Gastrocnemius medialis (tissue), 4 donors: ENCODE data around the gene CHST10. TPM values are rescaled to one million over a fixed set of nuclear protein-coding genes. Genes with fewer than 3 reads are reported as not detected.

Experiments used
- ATAC-seq, 2 donors: fragments of 150-250 bp; one replicate each; pipeline ENCODE4 v1.9.1; 2016
- DNase-seq, 2 donors: peaks; one replicate each; pipeline ENCODE4 v3.0.0-alpha.2; 2019
- H3K27ac ChIP-seq, 4 donors: fragments of 200-600 bp; sonication (generic); 1 replicate in 1 of 4; 2 replicates in 3 of 4; pipeline ENCODE4 v1.5.1; 2016 to 2018; ENCODE audit warnings: mild to moderate bottlenecking in 2 of 4, moderate library complexity in 1 of 4
- H3K27me3 ChIP-seq, 3 donors: fragments of 200-600 bp; sonication (generic) in 2 of 3; 1 replicate in 1 of 3; 2 replicates in 2 of 3; pipeline versions ENCODE4 v1.5.1 to v1.6.0; 2016 to 2019; ENCODE audit warnings: mild to moderate bottlenecking in 1 of 3, moderate library complexity in 1 of 3
- H3K36me3 ChIP-seq, 2 donors: fragments of 200-600 bp; sonication (generic) in 1 of 2; one replicate each; pipeline ENCODE4 v1.5.1; 2017 to 2018
- H3K4me1 ChIP-seq, 2 donors: fragments of 200-600 bp; sonication (generic) in 1 of 2; one replicate each; pipeline ENCODE4 v1.5.1; 2016 to 2017; ENCODE audit warnings: mild to moderate bottlenecking in 2 of 2
- H3K4me3 ChIP-seq, 4 donors: fragments of 200-600 bp; sonication (generic) in 3 of 4; 1 replicate in 1 of 4; 2 replicates in 3 of 4; pipeline ENCODE4 v1.5.1; 2016 to 2019; ENCODE audit warnings: mild to moderate bottlenecking in 2 of 4
- H3K9me3 ChIP-seq, 3 donors: fragments of 200-600 bp; sonication (generic) in 2 of 3; 1 replicate in 1 of 3; 2 replicates in 2 of 3; pipeline ENCODE4 v1.5.1; 2016 to 2019
- CTCF ChIP-seq, 5 experiments: fragments of 450-650 bp in 3 of 5; fragments of 200-600 bp in 2 of 5; sonication (generic) in 2 of 5; IDR thresholded peaks in 4 of 5; conservative IDR thresholded peaks in 1 of 5; 1 replicate in 4 of 5; 2 replicates in 1 of 5; pipeline ENCODE4 v1.5.1; 2016 to 2019; ENCODE audit warnings: antibody characterized with exemption in 5 of 5, mild to moderate bottlenecking in 3 of 5, moderate library complexity in 3 of 5
- POLR2A ChIP-seq, 2 donors: fragments of 450-650 bp; IDR thresholded peaks; one replicate each; pipeline ENCODE4 v1.6.1; 2017; ENCODE audit warnings: antibody characterized with exemption in 2 of 2, mild to moderate bottlenecking in 2 of 2, moderate library complexity in 2 of 2
- in situ Hi-C, 4 donors: fragments of 200-750 bp; cut with MboI; loops; one replicate each; pipeline versions ENCODE4 v1.15.0 to v1.8.0; 2017; ENCODE audit warnings: low sequenced_read_pairs in 4 of 4
- intact Hi-C: fragments of 100-400 bp; cut with DNase I; formaldehyde crosslinking; loops from one replicate; pipeline ENCODE4 v1.15.1; 2023; ENCODE audit warnings: low total_unique reads
- total RNA-seq, 4 donors: library from RNA; depleted of rRNA; stranded (reverse); fragments of >200 nt; gene quantifications; one replicate each; pipeline versions ENCODE4 v1.1.0 to v1.2.3, GENCODE V29; 2016

Gene CHST10
- total RNA-seq, 4 donors from 2014 or later, result 3.3 to 7.4 (median 5.5) TPM

DNA sequence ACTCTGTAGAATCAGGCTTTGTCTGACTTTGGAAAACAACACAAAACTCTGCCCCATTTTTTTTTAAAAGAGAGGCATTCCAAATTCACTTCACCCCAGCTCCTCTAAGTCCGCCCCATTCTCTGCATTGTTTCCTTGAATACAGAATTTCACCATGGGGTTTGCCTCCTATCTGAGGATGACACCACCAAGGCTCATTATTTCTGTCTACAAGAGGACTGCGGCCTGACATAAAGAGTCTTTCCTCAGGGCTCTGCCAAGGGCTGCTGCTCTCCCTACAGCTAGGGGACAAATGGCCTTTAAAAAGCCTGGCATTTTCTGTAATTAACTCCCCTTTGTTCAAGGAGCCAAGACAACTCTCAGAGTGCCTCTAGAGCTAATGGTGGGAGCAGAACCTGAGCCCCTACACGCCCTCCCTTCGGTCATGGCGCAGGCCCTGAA is 4.6 kb downstream of the CHST10 start:
- no peak for ATAC-seq
- Histone ChIP-seq H3K4me3 (no peak overlapping the region), H3K9me3 (no peaks in the 10 kb centered on the region), H3K27ac (no peak overlapping the region), H3K36me3 (no peaks in the 10 kb centered on the region), H3K4me1 (peaks cover 8 to 11% of the 10 kb centered on the region in 2 donors), H3K27me3 (no peaks in the 10 kb centered on the region)
- intact Hi-C loops (no loop called here), in situ Hi-C loops (no loop called here)
- no peak for DNase-seq
- TF ChIP-seq POLR2A (IDR thresholded peaks at IDR 0.05), result no peak
- no peak for TF ChIP-seq CTCF (IDR thresholded peaks at IDR 0.05 in 4 of 5, conservative IDR thresholded peaks at IDR 0.05 in 1 of 5)

GRCh38 chr2:100412466-100412865 is 5.0 kb downstream of the CHST10 start:
- in situ Hi-C loops, result no loop called here
- ATAC-seq (no peak), DNase-seq (no peak)
- Histone ChIP-seq H3K9me3 (no peaks in the 10 kb centered on the region), H3K27me3 (no peaks in the 10 kb centered on the region), H3K4me3 (no peak overlapping the region), H3K4me1 (peaks cover 8 to 11% of the 10 kb centered on the region in 2 donors), H3K27ac (no peak overlapping the region), H3K36me3 (no peaks in the 10 kb centered on the region)
- TF ChIP-seq CTCF (IDR thresholded peaks at IDR 0.05 in 4 of 5, conservative IDR thresholded peaks at IDR 0.05 in 1 of 5) (no peak), POLR2A (IDR thresholded peaks at IDR 0.05) (no peak)
- intact Hi-C loops, result no loop called here

GRCh38 chr2:100411841-100412292 is 5.6 kb downstream of the CHST10 start:
- Histone ChIP-seq H3K4me1 (peaks cover 11 to 14% of the 10 kb centered on the region in 2 donors), H3K4me3 (no peak overlapping the region), H3K9me3 (no peaks in the 10 kb centered on the region), H3K36me3 (no peaks in the 10 kb centered on the region), H3K27ac (no peak overlapping the region), H3K27me3 (no peaks in the 10 kb centered on the region)
- in situ Hi-C loops, result no loop called here
- intact Hi-C loops, result no loop called here
- DNase-seq, result no peak
- no peak for TF ChIP-seq CTCF (IDR thresholded peaks at IDR 0.05 in 4 of 5, conservative IDR thresholded peaks at IDR 0.05 in 1 of 5)
- TF ChIP-seq POLR2A (IDR thresholded peaks at IDR 0.05), result no peak
- ATAC-seq, result no peak

DNA sequence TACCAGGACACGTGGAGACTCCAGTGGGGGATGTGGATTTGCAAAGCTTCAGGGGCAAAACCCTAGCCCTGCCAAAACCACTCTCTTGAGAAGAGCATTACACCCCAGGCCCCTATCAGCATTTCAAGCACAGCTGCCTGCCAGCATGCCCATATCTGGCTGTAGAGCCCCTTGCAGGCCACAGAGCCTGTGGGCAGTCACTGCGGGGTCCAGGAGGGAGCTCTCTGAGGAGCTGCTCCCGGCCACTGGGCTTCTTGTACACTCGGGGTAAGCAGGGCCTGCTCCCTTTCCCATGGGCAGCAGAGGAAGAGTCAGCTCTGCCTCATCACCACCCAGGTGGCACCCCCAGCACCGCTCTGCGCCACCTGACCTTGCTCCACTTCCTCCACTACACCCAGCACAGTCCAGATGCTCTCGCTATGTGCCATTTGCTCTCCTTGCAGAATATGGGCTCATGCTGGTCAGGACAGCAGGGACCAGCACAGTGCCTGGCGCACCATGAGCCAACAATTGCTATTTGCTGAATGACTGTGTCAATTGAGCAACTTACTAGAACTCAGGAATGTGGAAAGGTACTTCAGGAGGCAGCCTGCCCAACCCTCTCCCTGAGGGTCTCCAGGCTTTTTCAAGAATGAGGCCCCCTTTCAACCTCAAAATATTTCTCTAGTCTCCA is 7.4 kb downstream of the CHST10 start:
- in situ Hi-C loops, result no loop called here
- intact Hi-C loops, result no loop called here
- H3K27ac ChIP-seq, result no peak overlapping the region
- DNase-seq (no peak), ATAC-seq (no peak)
- no peaks in the 10 kb centered on the region for H3K36me3 ChIP-seq
- no peaks in the 10 kb centered on the region for H3K9me3 ChIP-seq
- no peak overlapping the region for H3K4me3 ChIP-seq
- TF ChIP-seq CTCF (IDR thresholded peaks at IDR 0.05 in 4 of 5, conservative IDR thresholded peaks at IDR 0.05 in 1 of 5) (no peak), POLR2A (IDR thresholded peaks at IDR 0.05) (no peak)
- no peaks in the 10 kb centered on the region for H3K27me3 ChIP-seq
- H3K4me1 ChIP-seq, result peaks cover 0 to 7% of the 10 kb centered on the region in 2 donors
